Measurements from ENCODE around the gene ZNF28.
"Not testable (repeated sequence)": the region's sequence is repeated elsewhere in the genome, so short reads cannot be mapped to it uniquely, and the experiment has no call there.

ZNF28 gene

DNA sequence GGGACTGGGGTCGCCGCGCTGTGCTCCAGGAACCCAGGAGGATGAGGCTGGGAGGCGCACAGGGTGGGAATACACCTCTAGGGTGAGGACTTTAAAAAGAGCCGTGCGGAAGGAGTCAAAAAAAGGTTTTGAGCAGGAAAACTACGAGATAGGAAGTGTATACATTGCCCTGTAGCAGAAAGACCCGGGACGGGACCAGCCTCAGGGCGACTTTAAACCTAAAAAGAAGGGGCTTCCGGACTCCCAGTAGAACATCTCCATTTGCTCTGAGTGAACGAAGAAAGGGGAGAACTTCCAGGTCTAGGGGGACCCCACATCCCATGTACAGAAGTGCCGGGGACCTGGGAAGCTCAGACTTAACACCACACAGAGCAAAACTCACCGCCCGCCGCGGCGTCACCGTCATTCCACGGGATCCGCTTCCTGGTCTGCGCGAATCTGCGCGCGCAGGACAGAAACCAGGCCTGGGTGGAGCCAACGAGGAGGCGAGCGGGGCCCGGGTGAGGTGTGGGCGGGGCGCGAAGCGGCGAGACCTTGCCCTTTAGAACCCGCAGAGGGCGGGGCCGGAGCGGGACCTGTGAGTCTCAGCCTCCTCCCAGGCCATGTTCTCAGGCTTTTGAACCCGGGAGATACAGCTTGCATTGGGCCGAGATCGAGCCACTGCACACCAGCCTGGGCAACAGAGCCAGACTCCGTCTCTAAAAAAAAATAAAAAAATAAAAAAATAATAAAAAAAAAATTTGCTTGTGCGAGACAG is at the start of gene ZNF28:
Gene ZNF28 (minus strand): TSS at position 430 of the 757 bp plus-strand sequence. CDS start 3,675 bp downstream, outside the sequence.
- peak; percentile 9 for DNase-seq

DNA sequence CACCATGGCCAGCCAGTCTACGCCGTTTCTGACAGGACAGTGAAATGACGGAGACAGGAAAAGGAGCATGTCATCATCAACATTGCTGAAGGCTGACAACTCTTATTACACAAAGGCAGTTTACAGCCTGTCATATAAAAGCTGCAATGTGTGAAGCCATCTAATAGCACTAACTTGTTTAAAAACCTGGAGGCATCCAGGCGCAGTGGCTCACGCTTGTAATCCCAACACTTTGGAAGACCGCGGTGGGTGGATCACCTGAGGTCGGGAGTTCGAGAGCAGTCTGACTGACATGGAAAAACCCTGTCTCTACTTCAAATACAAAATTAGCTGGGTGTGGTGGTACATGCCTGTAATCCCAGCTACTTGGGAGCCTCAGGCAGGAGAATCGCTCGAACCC is 46.6 kb upstream of the ZNF28 start:
- not testable (repeated sequence) for DNase-seq

DNA sequence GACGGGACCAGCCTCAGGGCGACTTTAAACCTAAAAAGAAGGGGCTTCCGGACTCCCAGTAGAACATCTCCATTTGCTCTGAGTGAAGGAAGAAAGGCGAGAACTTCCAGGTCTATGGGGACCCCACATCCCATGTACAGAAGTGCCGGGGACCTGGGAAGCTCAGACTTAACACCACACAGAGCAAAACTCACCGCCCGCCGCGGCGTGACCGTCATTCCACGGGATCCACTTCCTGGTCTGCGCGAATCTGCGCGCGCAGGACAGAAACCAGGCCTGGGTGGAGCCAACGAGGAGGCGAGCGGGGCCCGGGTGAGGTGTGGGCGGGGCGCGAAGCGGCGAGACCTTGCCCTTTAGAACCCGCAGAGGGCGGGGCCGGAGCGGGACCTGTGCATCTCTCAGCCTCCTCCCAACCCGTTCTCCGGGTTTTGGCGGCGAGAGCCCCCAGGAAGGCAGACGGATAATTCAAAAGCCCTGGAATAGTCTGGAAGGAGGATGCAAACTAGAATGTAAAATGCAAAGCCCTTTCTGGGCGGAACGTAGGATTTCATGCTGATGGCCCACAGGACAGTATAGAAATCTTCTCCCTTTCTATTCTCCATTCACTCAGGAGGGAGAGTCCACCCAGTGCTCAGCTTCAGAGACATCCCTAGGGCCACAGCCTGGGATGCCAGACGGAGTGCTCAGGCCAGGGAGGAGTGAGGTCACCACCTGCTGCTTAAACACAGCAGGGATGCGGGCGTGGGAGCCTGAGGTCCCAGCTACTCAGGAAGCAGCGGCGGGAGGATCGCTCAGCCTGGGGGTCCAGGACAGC is 36.2 kb upstream of the ZNF28 start, which contains the start of gene ZNF468:
Gene ZNF468 (minus strand): TSS at position 242 of the 814 bp plus-strand sequence. CDS start 3,347 bp downstream, outside the sequence.
- peak; percentile 53 for DNase-seq

DNA sequence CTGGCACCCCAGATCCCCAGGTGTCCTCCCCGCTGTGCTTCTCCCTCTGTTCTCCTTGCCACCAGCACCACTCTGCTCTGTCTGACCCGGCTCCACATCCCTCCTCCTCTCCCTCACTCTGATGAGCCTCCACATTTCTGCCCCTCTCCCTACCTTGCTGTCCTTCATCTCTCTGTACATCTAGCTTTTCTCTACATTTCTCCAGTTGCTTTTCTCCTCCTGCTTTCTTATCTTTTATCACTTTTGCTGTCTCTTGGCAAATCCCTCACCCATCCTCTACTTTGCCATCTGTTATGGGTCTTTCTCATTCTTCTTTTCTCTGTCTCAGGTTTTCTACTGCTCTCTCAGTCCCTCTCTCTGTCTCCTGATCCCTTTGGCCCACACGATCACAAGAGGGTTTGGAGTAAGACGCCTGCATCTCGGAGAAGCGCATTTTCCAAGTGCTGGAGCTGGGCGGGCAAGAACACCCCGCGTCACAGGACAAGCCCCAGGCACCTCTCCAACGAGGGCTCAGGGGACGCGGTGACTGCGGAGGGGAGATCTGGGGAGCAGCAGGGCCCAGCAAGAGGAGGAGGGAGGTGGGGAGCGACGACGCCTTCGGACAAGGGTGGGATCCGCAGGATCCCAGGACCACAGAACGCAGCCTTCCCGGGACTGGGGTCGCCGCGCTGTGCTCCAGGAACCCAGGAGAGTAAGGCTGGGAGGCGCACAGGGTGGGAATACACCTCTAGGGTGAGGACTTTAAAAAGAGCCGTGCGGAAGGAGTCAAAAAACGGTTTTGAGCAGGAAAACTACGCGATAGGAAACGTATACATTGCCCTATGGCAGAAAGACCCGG is 35.3 kb upstream of the ZNF28 start:
- DNase-seq = not testable (repeated sequence)

DNA sequence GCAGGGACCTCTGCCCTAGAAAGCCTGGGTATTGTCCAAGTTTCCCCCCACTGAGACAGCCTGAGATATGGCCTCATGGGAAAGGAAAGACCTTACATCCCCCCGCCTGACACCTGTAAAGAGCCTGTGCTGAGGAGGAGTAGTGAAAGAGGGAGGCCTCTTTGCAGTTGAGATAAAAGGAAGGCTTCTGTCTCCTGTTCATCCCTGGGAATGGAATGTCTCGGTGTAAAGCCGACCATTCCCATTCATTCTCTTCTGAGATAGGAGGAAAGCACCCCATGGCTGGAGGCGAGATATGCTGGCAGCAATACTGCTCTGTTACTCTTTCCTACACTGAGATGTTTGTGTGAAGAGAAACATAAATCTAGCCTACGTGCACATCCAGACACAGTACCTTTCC is 25.9 kb upstream of the ZNF28 start:
- DNase-seq = not testable (repeated sequence)

DNA sequence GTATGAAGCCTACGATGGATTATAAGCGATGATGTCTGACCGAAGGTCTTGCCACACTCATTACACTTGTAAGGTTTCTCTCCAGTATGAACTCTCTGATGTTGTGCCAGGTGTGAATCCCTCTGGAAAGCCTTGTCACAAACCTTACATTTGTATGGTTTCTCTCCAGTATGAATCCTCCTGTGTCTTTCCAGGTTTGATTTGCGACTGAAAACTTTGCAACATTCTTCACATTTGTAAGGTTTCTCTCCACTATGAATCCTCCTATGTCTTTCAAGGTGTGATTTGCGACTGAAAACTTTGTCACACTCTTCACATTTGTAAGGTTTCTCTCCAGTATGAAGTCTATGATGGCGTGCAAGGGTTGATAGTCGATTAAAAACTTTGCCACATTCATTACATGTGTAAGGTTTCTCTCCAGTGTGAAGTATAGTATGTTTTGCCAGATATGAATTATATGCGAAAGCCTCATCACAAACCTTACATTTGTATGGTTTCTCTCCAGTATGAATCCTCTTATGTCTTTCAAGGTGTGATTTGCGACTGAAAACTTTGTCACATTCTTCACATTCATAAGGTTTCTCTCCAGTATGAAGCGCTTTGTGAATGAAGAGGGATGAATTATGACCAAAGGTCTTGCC is 19.5 kb upstream of the ZNF28 start:
- not testable (repeated sequence) for DNase-seq

DNA sequence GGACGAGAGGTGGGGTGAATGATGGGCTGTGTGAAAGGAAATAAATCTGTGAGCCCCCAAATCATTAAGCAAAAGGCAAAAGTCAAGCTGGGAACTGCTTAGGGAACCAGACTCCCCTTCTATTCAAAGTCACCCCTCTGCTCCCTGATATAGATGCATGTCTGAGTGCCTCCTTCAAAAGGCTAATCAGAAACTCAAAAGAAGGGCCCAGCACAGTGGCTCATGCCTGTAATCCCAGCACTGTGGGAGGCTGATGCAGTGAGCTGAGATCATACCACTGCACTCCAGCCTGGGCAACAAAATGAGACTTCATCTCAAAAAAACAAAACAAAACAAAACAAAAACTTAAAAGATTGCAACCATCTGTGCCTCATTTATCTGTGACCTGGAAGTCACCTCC is 12.9 kb upstream of the ZNF28 start:
- DNase-seq = not testable (repeated sequence)

DNA sequence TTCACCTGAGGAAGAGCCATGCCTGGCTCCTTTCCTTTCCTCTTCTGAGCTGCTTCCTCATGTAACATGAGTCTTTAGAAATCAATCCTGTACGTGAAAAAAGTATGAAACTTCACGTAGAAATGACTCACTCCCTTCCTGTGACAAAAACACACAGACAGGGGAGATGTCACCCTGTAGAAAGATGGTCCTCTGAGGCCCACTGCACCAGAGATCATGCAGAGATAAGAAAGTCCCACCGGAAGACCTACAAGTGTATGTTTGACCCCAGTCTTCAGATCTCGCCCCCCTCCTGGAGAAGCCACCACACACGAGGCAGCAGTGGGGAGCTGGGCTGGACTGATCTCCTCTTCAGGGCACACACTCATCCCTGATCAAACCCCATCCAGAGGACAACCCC is 12.1 kb upstream of the ZNF28 start:
- not testable (repeated sequence) for DNase-seq

DNA sequence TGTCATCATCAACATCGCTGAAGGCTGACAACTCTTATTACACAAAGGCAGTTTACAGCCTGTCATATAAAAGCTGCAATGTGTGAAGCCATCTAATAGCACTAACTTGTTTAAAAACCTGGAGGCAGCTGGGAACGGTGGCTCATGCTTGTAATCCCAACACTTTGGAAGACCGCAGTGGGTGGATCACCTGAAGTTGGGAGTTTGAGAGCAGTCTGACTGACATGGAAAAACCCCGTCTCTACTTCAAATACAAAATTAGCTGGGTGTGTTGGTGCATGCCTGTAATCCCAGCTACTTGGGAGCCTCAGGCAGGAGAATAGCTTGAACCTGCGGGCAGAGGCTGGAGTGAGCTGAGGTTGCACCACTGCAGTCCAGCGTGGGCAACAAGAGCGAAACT is 8.4 kb upstream of the ZNF28 start:
- not testable (repeated sequence) for DNase-seq

DNA sequence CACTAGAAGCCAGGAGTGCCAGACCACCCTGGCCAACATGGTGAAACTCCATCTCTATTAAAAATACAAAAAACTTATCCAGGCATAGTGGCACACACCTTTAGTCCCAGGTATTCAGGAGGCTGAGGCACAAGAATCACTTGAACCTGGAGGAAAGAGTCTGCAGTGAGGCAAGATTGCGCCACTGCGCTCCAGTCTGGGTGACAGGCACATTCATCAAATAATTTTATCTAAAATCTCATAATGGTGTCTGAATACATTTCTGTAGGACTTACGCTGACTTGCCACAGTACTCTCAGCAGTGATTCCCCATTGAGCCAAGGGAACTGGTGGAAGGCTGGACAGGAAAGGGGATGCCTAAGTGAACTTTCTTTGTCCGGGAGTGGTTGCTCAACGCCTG is 4.3 kb upstream of the ZNF28 start:
- DNase-seq = no peak

DNA sequence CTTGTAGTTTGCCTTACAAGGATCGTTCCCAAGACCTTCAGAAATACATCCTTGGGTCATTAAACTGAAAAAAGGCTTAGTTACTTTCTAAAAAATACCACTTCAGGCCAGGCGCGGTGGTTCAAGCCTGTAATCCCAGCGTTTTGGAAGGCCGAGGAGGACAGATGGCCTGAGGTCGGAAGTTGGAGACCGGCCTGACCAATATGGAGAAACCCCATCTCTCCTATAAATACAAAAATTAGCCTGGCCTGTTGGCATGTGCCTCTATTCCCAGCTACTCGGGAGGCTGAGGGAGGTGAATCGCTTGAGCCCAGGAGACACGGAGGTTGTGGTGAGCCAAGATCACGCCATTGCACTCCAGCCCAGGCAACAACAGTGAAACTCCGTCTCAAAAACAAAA is 2.2 kb upstream of the ZNF28 start:
- no peak for DNase-seq

DNA sequence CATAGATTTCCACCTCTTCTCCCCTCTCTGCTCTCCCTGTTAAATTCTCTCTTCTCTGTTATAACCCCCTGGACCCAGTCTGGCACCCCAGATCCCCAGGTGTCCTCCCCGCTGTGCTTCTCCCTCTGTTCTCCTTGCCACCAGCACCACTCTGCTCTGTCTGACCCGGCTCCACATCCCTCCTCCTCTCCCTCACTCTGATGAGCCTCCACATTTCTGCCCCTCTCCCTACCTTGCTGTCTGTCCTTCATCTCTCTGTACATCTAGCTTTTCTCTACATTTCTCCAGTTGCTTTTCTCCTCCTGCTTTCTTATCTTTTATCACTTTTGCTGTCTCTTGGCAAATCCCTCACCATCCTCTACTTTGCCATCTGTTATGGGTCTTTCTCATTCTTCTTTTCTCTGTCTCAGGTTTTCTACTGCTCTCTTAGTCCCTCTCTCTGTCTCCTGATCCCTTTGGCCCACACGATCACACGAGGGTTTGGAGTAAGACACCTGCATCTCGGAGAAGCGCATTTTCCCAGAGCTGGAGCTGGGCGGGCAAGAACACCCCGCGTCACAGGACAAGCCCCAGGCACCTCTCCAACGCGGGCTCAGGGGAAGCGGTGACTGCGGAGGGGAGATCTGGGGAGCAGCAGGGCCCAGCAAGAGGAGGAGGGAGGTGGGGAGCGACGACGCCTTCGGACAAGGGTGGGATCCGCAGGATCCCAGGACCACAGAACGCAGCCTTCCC is 795 bp downstream of the ZNF28 start:
- DNase-seq = not testable (repeated sequence)

DNA sequence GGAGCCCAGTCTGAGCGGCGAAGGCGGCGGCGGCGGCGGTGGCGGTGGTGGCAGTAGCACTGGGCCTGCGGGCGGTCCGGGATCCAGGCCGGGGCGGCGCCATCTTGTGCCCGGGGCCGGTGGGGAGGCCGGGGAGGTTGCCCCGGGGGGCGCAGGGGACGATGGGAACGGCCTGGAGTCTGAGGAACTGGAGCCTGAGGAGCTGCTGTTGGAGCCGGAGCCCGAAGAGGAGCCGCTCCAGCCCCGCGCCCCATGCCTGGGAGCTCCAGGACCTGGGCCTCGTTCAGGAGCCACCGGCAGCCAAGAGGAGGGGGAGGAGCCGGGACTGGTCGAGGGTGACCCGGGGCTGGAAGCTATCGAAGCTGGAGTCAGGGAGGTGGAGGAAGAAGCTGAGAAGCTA is 11.6 kb downstream of the ZNF28 start:
- no peak for DNase-seq

DNA sequence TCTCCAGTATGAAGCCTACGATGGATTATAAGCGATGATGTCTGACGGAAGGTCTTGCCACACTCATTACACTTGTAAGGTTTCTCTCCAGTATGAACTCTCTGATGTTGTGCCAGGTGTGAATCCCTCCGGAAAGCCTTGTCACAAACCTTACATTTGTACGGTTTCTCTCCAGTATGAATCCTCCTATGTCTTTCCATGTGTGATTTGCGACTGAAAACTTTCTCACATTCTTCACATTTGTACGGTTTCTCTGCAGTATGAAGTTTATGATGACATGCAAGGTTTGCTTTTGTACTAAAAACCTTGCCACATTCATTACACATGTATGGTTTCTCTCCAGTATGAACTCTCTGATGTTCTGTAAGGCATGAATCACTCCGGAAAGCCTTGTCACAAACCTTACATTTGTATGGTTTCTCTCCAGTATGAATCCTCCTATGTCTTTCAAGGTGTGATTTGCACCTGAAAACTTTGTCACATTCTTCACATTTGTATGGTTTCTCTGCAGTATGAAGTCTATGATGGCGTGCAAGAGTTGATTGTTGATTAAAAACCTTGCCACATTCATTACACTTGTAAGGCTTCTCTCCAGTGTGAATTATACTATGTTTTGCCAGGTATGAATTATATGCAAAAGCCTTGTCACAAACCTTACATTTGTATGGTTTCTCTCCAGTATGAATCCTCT is 21.3 kb downstream of the ZNF28 start:
- not testable (repeated sequence) for DNase-seq

DNA sequence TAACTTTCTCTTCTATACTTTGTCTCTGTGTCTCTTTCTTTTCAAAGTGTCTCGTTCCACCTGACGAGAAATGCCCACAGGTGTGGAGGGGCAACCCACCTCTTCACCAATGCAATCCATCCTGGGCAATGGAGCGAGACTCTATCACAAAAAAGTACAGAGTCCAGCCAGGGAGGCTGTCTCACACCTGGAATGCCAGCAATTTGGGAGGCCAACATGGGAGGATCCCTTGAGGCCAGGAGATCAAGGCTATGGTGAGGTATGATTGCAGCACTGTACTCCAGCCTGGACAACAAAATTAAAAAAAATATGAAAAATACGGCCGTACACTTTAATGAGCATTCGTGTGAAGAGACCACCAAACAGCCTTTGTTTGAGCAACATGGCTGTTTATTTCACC is 32.0 kb downstream of the ZNF28 start:
- DNase-seq = no peak

DNA sequence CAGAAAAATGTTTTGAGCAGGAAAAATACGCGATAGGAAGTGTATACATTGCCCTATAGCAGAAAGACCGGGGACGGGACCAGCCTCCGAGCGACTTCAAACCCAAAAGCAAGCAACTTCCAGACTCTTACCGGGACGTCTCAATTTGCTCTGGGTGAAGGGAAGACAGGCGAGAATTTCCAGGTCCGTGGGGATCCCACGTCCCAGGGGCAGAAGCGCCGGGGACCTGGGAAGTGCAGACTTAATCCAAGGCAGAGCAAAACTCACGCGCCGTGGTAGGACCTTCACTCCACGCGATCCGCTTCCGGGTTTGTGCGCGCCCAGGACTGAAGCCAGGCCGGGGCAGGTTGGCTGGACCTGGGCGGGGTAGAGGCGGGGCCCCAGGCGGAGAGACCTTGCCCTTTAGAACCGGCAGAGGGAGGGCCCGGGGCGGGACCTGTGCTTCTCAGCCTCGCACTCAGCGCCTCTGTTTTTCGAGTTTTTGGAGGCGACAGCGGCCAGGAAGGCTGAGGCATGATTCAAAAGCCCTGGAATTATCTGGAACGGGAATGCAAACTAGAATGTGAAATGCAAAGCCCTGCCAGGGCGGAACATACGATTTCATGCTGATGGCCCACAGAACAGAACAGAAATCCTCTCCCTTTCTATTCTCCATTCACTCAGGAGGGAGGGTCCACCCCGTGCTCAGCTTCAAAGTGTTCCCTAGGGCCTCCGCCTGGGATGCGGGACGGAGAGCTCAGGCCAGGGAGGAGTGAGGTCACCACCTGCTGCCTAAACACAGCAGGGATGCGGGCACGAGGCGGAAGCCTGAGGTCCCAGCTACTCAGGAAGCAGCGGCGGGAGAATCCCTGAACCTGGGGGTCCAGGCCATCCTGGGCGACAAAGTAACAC is 34.7 kb downstream of the ZNF28 start, which contains the start of gene ZNF600:
Gene ZNF600 (minus strand): TSS at position 328 of the 891 bp plus-strand sequence. CDS start 7,903 bp downstream, outside the sequence.
- peak; percentile 46 for DNase-seq

DNA sequence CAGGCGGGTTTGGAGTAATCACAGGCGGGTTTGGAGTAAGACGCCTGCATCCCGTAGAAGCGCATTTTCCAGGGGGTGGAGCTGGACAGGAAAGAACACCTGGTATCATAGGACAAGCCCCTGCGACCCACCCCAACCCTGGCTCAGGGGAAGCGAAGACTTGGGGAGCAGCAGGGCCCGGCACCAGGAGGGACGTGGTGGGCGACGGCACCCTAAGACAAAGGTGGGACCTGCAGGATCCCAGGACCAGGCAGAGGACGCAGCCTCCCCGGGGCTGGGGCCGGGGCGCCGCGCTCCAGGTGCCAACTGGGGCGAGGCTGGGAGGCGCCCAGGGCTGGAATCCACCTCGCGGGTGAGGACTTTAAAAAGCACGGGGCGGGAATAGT is 35.4 kb downstream of the ZNF28 start:
- peak; percentile 11 for DNase-seq

DNA sequence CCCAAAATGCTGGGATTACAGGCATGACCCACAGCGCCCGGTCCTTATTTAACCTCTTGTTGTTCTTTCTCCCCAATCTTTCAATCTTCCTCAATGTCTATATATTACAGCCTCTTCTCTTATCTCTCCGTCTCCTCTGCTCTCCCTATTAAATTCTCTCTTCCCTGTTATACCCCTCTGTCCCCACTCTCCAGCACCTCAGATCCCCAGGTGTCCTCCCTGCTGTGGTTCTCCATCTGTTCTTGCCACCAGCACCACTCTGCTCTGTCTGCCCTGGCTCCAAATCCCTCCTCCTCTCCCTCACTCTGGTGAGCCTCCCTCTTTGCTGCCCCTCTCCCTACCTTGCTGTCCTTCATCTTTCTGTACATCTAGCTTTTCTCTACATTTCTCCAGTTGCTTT is 35.9 kb downstream of the ZNF28 start:
- DNase-seq = no peak

DNA sequence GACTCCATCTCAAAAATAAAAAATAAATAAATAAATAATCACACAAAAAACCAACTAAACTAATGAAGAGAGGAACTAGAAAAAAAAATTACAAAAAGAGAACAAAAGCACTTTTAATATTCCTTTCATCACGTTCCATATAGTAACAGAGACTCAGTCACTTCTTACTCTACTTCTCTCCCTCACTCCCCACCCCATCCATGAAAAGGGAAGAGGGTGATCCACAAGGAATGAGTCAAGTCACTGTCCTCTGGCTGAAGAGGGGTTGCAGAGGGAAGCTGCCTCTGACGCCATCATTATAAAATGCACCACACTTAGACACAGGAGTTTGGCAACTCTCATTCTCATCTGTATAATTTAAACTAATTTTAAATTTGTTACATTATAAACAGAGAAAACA is 38.6 kb downstream of the ZNF28 start:
- DNase-seq = not testable (repeated sequence)

DNA sequence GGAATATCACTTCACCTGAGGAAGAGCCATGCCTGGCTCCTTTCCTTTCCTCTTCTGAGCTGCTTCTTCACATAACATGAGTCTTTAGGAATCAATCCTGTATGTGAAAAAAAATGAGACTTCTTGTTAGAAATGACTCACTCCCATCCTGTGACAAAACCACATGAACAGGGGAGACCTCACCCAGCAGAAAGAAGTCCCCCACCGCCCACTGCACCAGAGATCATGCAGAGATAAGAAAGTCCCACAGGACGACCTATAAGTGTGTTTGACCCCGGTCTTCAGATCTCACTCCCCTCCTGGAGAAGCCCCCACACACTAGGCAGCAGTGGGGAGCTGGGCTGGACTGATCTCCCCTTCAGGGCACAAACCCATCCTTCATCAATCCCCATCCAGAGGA is 42.6 kb downstream of the ZNF28 start:
- no peak for DNase-seq
